Dendritic cell treated with granulocyte-macrophage colony-stimulating factor and Interleukin-4, amounts not matched to agents 40 ng/mL and 50 ng/mL, for 4 days (primary cell): Measurements from ENCODE around the gene POMZP3.
"Not testable (repeated sequence)": the region's sequence is repeated elsewhere in the genome, so short reads cannot be mapped to it uniquely, and the experiment has no call there.

Experiments
- H3K27ac Mint-ChIP-seq: one replicate; pipeline ENCODE4 v1.8.0; 2022; ENCODE audit warnings: mild to moderate bottlenecking, mixed read lengths
- H3K27me3 Mint-ChIP-seq: one replicate; pipeline ENCODE4 v1.8.0; 2022; ENCODE audit warnings: mild to moderate bottlenecking, mixed read lengths
- H3K36me3 Mint-ChIP-seq: one replicate; pipeline ENCODE4 v1.8.0; 2022; ENCODE audit warnings: low read depth, mixed read lengths
- H3K4me1 Mint-ChIP-seq: one replicate; pipeline ENCODE4 v1.8.0; 2022; ENCODE audit warnings: low read depth, mixed read lengths
- H3K4me3 Mint-ChIP-seq: one replicate; pipeline ENCODE4 v1.8.0; 2022; ENCODE audit warnings: mild to moderate bottlenecking, moderate library complexity, mixed read lengths
- H3K9me3 Mint-ChIP-seq: one replicate; pipeline ENCODE4 v1.8.0; 2022; ENCODE audit warnings: mixed read lengths
- intact Hi-C: fragments of 100-400 bp; cut with micrococcal nuclease; formaldehyde crosslinking; loops from one replicate; pipeline ENCODE4 v1.15.0; 2022

Gene POMZP3

GRCh38 chr7:76600116-76600482, 27.0 kb downstream of the POMZP3 start:
- H3K27me3 Mint-ChIP-seq, H3K9me3 Mint-ChIP-seq, H3K4me1 Mint-ChIP-seq, H3K27ac Mint-ChIP-seq, H3K4me3 Mint-ChIP-seq, intact Hi-C loops, H3K36me3 Mint-ChIP-seq: not testable (repeated sequence)

GRCh38 chr7:76598590-76599264, 28.4 kb downstream of the POMZP3 start:
- H3K9me3 Mint-ChIP-seq, H3K27me3 Mint-ChIP-seq, H3K36me3 Mint-ChIP-seq, H3K4me3 Mint-ChIP-seq, H3K4me1 Mint-ChIP-seq, H3K27ac Mint-ChIP-seq, intact Hi-C loops: not testable (repeated sequence)

GRCh38 chr7:76597288-76597687, 29.8 kb downstream of the POMZP3 start:
- H3K9me3 Mint-ChIP-seq, H3K27ac Mint-ChIP-seq, H3K4me3 Mint-ChIP-seq, intact Hi-C loops, H3K27me3 Mint-ChIP-seq, H3K36me3 Mint-ChIP-seq: not testable (repeated sequence)
- H3K4me1 Mint-ChIP-seq, result peaks cover 12% of the 10 kb centered on the region

- H3K4me1 Mint-ChIP-seq, result peaks cover 33% of the 10 kb centered on the region
- H3K27me3 Mint-ChIP-seq, H3K4me3 Mint-ChIP-seq, H3K9me3 Mint-ChIP-seq, H3K36me3 Mint-ChIP-seq, intact Hi-C loops: not testable (repeated sequence)
- H3K27ac Mint-ChIP-seq, result peak overlapping the region; percentile 34
These were observed 34.4 kb downstream of the POMZP3 start for GRCh38 chr7:76592694-76593093.

- H3K27ac Mint-ChIP-seq, H3K9me3 Mint-ChIP-seq, H3K36me3 Mint-ChIP-seq, H3K4me3 Mint-ChIP-seq, H3K27me3 Mint-ChIP-seq, intact Hi-C loops: not testable (repeated sequence)
- peaks cover 42% of the 10 kb centered on the region for H3K4me1 Mint-ChIP-seq
These were observed 35.3 kb downstream of the POMZP3 start for GRCh38 chr7:76591602-76592304.

- H3K4me3 Mint-ChIP-seq, H3K27ac Mint-ChIP-seq, H3K27me3 Mint-ChIP-seq, H3K36me3 Mint-ChIP-seq, intact Hi-C loops, H3K9me3 Mint-ChIP-seq: not testable (repeated sequence)
- H3K4me1 Mint-ChIP-seq, result peaks cover 42% of the 10 kb centered on the region
These were observed 36.0 kb downstream of the POMZP3 start for GRCh38 chr7:76591033-76591432.

GRCh38 chr7:76588586-76588985, 38.5 kb downstream of the POMZP3 start:
- H3K9me3 Mint-ChIP-seq, H3K27ac Mint-ChIP-seq, H3K4me3 Mint-ChIP-seq, H3K36me3 Mint-ChIP-seq, H3K27me3 Mint-ChIP-seq, intact Hi-C loops: not testable (repeated sequence)
- H3K4me1 Mint-ChIP-seq, result peaks cover 40% of the 10 kb centered on the region

GRCh38 chr7:76586585-76587315, 40.3 kb downstream of the POMZP3 start:
- H3K4me3 Mint-ChIP-seq, H3K27me3 Mint-ChIP-seq, H3K9me3 Mint-ChIP-seq, H3K27ac Mint-ChIP-seq, intact Hi-C loops: not testable (repeated sequence)
- peaks cover 11% of the 10 kb centered on the region for H3K36me3 Mint-ChIP-seq
- H3K4me1 Mint-ChIP-seq, result peaks cover 39% of the 10 kb centered on the region

- H3K4me3 Mint-ChIP-seq, H3K36me3 Mint-ChIP-seq, H3K9me3 Mint-ChIP-seq, H3K27me3 Mint-ChIP-seq, intact Hi-C loops: not testable (repeated sequence)
- peaks cover 26% of the 10 kb centered on the region for H3K4me1 Mint-ChIP-seq
- H3K27ac Mint-ChIP-seq, result peak overlapping the region; percentile 74
These were observed 43.3 kb downstream of the POMZP3 start for GRCh38 chr7:76583636-76584281.

GRCh38 chr7:76582848-76583631, 44.0 kb downstream of the POMZP3 start:
- intact Hi-C loops, H3K27me3 Mint-ChIP-seq, H3K36me3 Mint-ChIP-seq, H3K4me3 Mint-ChIP-seq, H3K9me3 Mint-ChIP-seq: not testable (repeated sequence)
- peak overlapping the region; percentile 74 for H3K27ac Mint-ChIP-seq
- H3K4me1 Mint-ChIP-seq, result peaks cover 22% of the 10 kb centered on the region

- H3K27ac Mint-ChIP-seq, H3K4me3 Mint-ChIP-seq, H3K27me3 Mint-ChIP-seq, intact Hi-C loops, H3K4me1 Mint-ChIP-seq, H3K9me3 Mint-ChIP-seq: not testable (repeated sequence)
- H3K36me3 Mint-ChIP-seq, result peaks cover 11% of the 10 kb centered on the region
These were observed 51.0 kb downstream of the POMZP3 start for GRCh38 chr7:76575919-76576655.

- peaks cover 14% of the 10 kb centered on the region for H3K36me3 Mint-ChIP-seq
- H3K4me1 Mint-ChIP-seq, H3K27me3 Mint-ChIP-seq, H3K4me3 Mint-ChIP-seq, intact Hi-C loops, H3K9me3 Mint-ChIP-seq, H3K27ac Mint-ChIP-seq: not testable (repeated sequence)
These were observed 51.6 kb downstream of the POMZP3 start for GRCh38 chr7:76575431-76575830.

- intact Hi-C loops, H3K4me1 Mint-ChIP-seq, H3K4me3 Mint-ChIP-seq, H3K27me3 Mint-ChIP-seq, H3K27ac Mint-ChIP-seq, H3K9me3 Mint-ChIP-seq: not testable (repeated sequence)
- peaks cover 20% of the 10 kb centered on the region for H3K36me3 Mint-ChIP-seq
These were observed 54.8 kb downstream of the POMZP3 start for GRCh38 chr7:76572296-76572695.
